ENCODE data around the gene NKX2-8.

NKX2-8 gene

GRCh38 chr14:36619131-36619530, 36.7 kb upstream of the NKX2-8 start:
- in situ Hi-C loops (cut with MboI; ENCODE audit: low pct_unique_long_range_greater_than_20kb, low sequenced_read_pairs, unreplicated experiment), result no loop called here
- TF ChIP-seq CTCF (IDR thresholded peaks at IDR 0.05; ENCODE audit: extremely low read depth, insufficient read depth, missing control alignments), result no peak
- no peak for DNase-seq (ENCODE audit: low spot score)

- TF ChIP-seq CTCF (IDR thresholded peaks at IDR 0.05; ENCODE audit: extremely low read depth, insufficient read depth, missing control alignments), result no peak
- DNase-seq (ENCODE audit: low spot score), result no peak
- in situ Hi-C loops (cut with MboI; ENCODE audit: low pct_unique_long_range_greater_than_20kb, low sequenced_read_pairs, unreplicated experiment), result no loop called here
Measured at GRCh38 chr14:36618641-36619040, 36.2 kb upstream of the NKX2-8 start.

GRCh38 chr14:36617824-36618223, 35.4 kb upstream of the NKX2-8 start:
- no peak for DNase-seq (ENCODE audit: low spot score)
- TF ChIP-seq CTCF (IDR thresholded peaks at IDR 0.05; ENCODE audit: extremely low read depth, insufficient read depth, missing control alignments), result no peak
- in situ Hi-C loops (cut with MboI; ENCODE audit: low pct_unique_long_range_greater_than_20kb, low sequenced_read_pairs, unreplicated experiment), result no loop called here

- no peak for TF ChIP-seq CTCF (IDR thresholded peaks at IDR 0.05; ENCODE audit: extremely low read depth, insufficient read depth, missing control alignments)
- in situ Hi-C loops (cut with MboI; ENCODE audit: low pct_unique_long_range_greater_than_20kb, low sequenced_read_pairs, unreplicated experiment), result no loop called here
- DNase-seq (ENCODE audit: low spot score), result no peak
Measured at GRCh38 chr14:36605506-36605857, 23.1 kb upstream of the NKX2-8 start.

- TF ChIP-seq CTCF (IDR thresholded peaks at IDR 0.05; ENCODE audit: extremely low read depth, insufficient read depth, missing control alignments), result peak; percentile 81
- peak; percentile 54 for DNase-seq (ENCODE audit: low spot score)
- in situ Hi-C loops (cut with MboI; ENCODE audit: low pct_unique_long_range_greater_than_20kb, low sequenced_read_pairs, unreplicated experiment), result no loop called here
Measured at GRCh38 chr14:36604757-36605505, 22.5 kb upstream of the NKX2-8 start.

- DNase-seq (ENCODE audit: low spot score), result no peak
- in situ Hi-C loops (cut with MboI; ENCODE audit: low pct_unique_long_range_greater_than_20kb, low sequenced_read_pairs, unreplicated experiment), result no loop called here
- TF ChIP-seq CTCF (IDR thresholded peaks at IDR 0.05; ENCODE audit: extremely low read depth, insufficient read depth, missing control alignments), result no peak
Measured at GRCh38 chr14:36600431-36600830, 18.0 kb upstream of the NKX2-8 start.
